Neuronal stem cell (in vitro differentiated cells): ENCODE measurements around the gene C1orf21.
A peak's percentile ranks its signal among the peaks of the same experiment; 100 is the strongest.

Experiments used
- DNase-seq: peaks from one replicate; pipeline ENCODE4 v3.0.0-alpha.2; 2013; ENCODE audit warnings: low spot score
- H2AFZ ChIP-seq: one replicate; pipeline ENCODE4 v1.6.1; 2013; ENCODE audit warnings: mild to moderate bottlenecking, low read length, inconsistent platforms
- H2AK5ac ChIP-seq: 2 replicates; pipeline ENCODE4 v1.6.1; 2013; ENCODE audit warnings: low read depth, mild to moderate bottlenecking, inconsistent platforms, low read length, moderate library complexity, mixed read lengths
- H2BK120ac ChIP-seq: 2 replicates; pipeline ENCODE4 v1.6.1; 2013; ENCODE audit warnings: low read depth, mild to moderate bottlenecking, inconsistent platforms, low read length, moderate library complexity, mixed read lengths
- H2BK12ac ChIP-seq: one replicate; pipeline ENCODE4 v1.6.1; 2013; ENCODE audit warnings: low read length, inconsistent platforms
- H2BK15ac ChIP-seq: 2 replicates; pipeline ENCODE4 v1.6.1; 2013; ENCODE audit warnings: mild to moderate bottlenecking, low read length, inconsistent platforms, mixed read lengths
- H2BK5ac ChIP-seq: one replicate; pipeline ENCODE4 v1.6.1; 2013; ENCODE audit warnings: inconsistent platforms, mild to moderate bottlenecking, low read length, moderate library complexity
- H3K14ac ChIP-seq: one replicate; pipeline ENCODE4 v1.6.1; 2013; ENCODE audit warnings: low read length, inconsistent platforms
- H3K18ac ChIP-seq: 2 replicates; pipeline ENCODE4 v1.6.1; 2013; ENCODE audit warnings: low read length, inconsistent platforms
- H3K23ac ChIP-seq: 2 replicates; pipeline ENCODE4 v1.6.1; 2013; ENCODE audit warnings: low read depth, mild to moderate bottlenecking, mixed read lengths, low read length, inconsistent platforms; ENCODE audit not compliant: poor library complexity
- H3K27ac ChIP-seq: replicated peaks from 3 replicates; pipeline ENCODE4 v1.5.1; 2013; ENCODE audit warnings: low read length, inconsistent platforms
- H3K27me3 ChIP-seq, 3 experiments: 2 replicates each; pipeline ENCODE4 v1.6.1; 2013; ENCODE audit warnings: low read length in 3 of 3, mild to moderate bottlenecking in 2 of 3, inconsistent platforms in 1 of 3, low read depth in 1 of 3, mixed read lengths in 1 of 3, moderate library complexity in 1 of 3; ENCODE audit not compliant: control insufficient read depth in 3 of 3, insufficient read depth in 3 of 3
- H3K36me3 ChIP-seq, 2 donors: replicated peaks in 1 of 2; 2 replicates each; pipeline ENCODE4 v1.6.1; 2013; ENCODE audit warnings: low read length in 2 of 2; ENCODE audit not compliant: control insufficient read depth in 2 of 2, insufficient read depth in 2 of 2
- H3K4ac ChIP-seq: 2 replicates; pipeline ENCODE4 v1.6.1; 2013; ENCODE audit warnings: inconsistent platforms, mild to moderate bottlenecking, low read length, moderate library complexity
- H3K4me1 ChIP-seq, 2 donors: 1 replicate in 1 of 2; 2 replicates in 1 of 2; pipeline ENCODE4 v1.6.1; 2013; ENCODE audit warnings: low read length in 2 of 2, low read depth in 1 of 2; ENCODE audit not compliant: control insufficient read depth in 2 of 2, insufficient read depth in 1 of 2
- H3K4me2 ChIP-seq: one replicate; pipeline ENCODE4 v1.6.1; 2013; ENCODE audit warnings: mild to moderate bottlenecking, low read length, inconsistent platforms; ENCODE audit not compliant: insufficient read depth, poor library complexity, severe bottlenecking
- H3K4me3 ChIP-seq, 2 donors: 2 replicates each; pipeline ENCODE4 v1.5.1; 2013; ENCODE audit warnings: low read length in 2 of 2, mild to moderate bottlenecking in 2 of 2, inconsistent platforms in 1 of 2, moderate library complexity in 1 of 2
- H3K79me1 ChIP-seq: one replicate; pipeline ENCODE4 v1.6.1; 2013; ENCODE audit warnings: low read depth, mild to moderate bottlenecking, inconsistent platforms, low read length, moderate library complexity
- H3K9ac ChIP-seq: one replicate; pipeline ENCODE4 v1.6.1; 2013; ENCODE audit warnings: mild to moderate bottlenecking, low read depth, low read length, inconsistent platforms; ENCODE audit not compliant: poor library complexity
- H3K9me3 ChIP-seq, 2 donors: replicated peaks in 1 of 2; 2 replicates each; pipeline versions ENCODE3 to v1.6.1; 2013; ENCODE audit warnings: low read length in 2 of 2, mild to moderate bottlenecking in 2 of 2, inconsistent platforms in 1 of 2, low read depth in 1 of 2, mixed read lengths in 1 of 2, moderate library complexity in 1 of 2; ENCODE audit not compliant: control insufficient read depth in 2 of 2, insufficient read depth in 1 of 2
- H4K8ac ChIP-seq: one replicate; pipeline ENCODE4 v1.6.1; 2013; ENCODE audit warnings: low read depth, mild to moderate bottlenecking, inconsistent platforms, low read length, moderate library complexity
- H4K91ac ChIP-seq: one replicate; pipeline ENCODE4 v1.6.1; 2013; ENCODE audit warnings: low read length, low read depth, mild to moderate bottlenecking, inconsistent platforms; ENCODE audit not compliant: poor library complexity
- WGBS, 2 donors: extraction: QIAGEN DNeasy Blood & Tissue Kit; methylation state at CpG; one replicate each; pipeline ENCODE4 v1.1.7; 2013; ENCODE audit warnings: missing lambda C conversion rate in 2 of 2, mixed read lengths in 1 of 2; ENCODE audit not compliant: insufficient read length in 2 of 2, insufficient replicate concordance in 1 of 2; ENCODE audit errors: extremely low coverage in 2 of 2; 5-methylcytosine and 5-hydroxymethylcytosine counted together

C1orf21 gene

GRCh38 chr1:184494929-184495328 is 108.1 kb downstream of the C1orf21 start:
- H3K4me3 ChIP-seq, result no peak overlapping the region
- no peak overlapping the region for H4K91ac ChIP-seq
- WGBS, 2 donors, result no CpG with 5 or more reads among the region's 4 CpGs
- no peak overlapping the region for H4K8ac ChIP-seq
- H3K14ac ChIP-seq, result no peak overlapping the region
- peaks cover 0 to 2% of the 10 kb centered on the region in 2 donors for H3K36me3 ChIP-seq
- no peaks in the 10 kb centered on the region for H3K27me3 ChIP-seq
- no peak for DNase-seq
- no peak overlapping the region for H2BK5ac ChIP-seq
- no peak overlapping the region for H3K9ac ChIP-seq
- H3K4me1 ChIP-seq, result peaks cover 29 to 35% of the 10 kb centered on the region in 2 donors
- H2BK15ac ChIP-seq, result no peak overlapping the region
- H3K23ac ChIP-seq, result no peak overlapping the region
- no peak overlapping the region for H2BK12ac ChIP-seq
- no peak overlapping the region for H3K27ac ChIP-seq
- no peaks in the 10 kb centered on the region for H3K9me3 ChIP-seq
- H3K79me1 ChIP-seq, result peaks cover 2% of the 10 kb centered on the region
- H2AK5ac ChIP-seq, result no peak overlapping the region
- no peak overlapping the region for H3K4ac ChIP-seq
- H2BK120ac ChIP-seq, result no peak overlapping the region
- H2AFZ ChIP-seq, result no peak overlapping the region
- no peak overlapping the region for H3K18ac ChIP-seq
- H3K4me2 ChIP-seq, result no peak overlapping the region

GRCh38 chr1:184497959-184498723 is 111.3 kb downstream of the C1orf21 start:
- Histone ChIP-seq H2BK15ac (no peak overlapping the region), H3K4ac (no peak overlapping the region), H3K9ac (no peak overlapping the region), H4K8ac (no peak overlapping the region), H3K23ac (no peak overlapping the region), H3K4me3 (no peak overlapping the region), H2BK120ac (no peak overlapping the region), H2AFZ (no peak overlapping the region), H3K18ac (no peak overlapping the region), H3K27me3 (no peaks in the 10 kb centered on the region), H3K27ac (peak overlapping the region; percentile 68), H2BK5ac (no peak overlapping the region), H4K91ac (no peak overlapping the region), H3K36me3 (peaks cover 0 to 2% of the 10 kb centered on the region in 2 donors), H3K4me1 (peaks cover 33 to 35% of the 10 kb centered on the region in 2 donors), H3K4me2 (no peak overlapping the region), H3K79me1 (peaks cover 2% of the 10 kb centered on the region), H3K9me3 (no peaks in the 10 kb centered on the region), H2AK5ac (no peak overlapping the region), H2BK12ac (no peak overlapping the region), H3K14ac (no peak overlapping the region)
- no CpG with 5 or more reads among the region's 10 CpGs for WGBS, 2 donors
- peak; percentile 63 for DNase-seq

- Histone ChIP-seq H4K8ac (no peak overlapping the region), H3K23ac (no peak overlapping the region), H3K4ac (no peak overlapping the region), H4K91ac (no peak overlapping the region), H3K9ac (no peak overlapping the region), H2AFZ (no peak overlapping the region), H3K14ac (no peak overlapping the region), H3K4me1 (peaks cover 32 to 38% of the 10 kb centered on the region in 2 donors), H2BK12ac (no peak overlapping the region), H3K4me2 (no peak overlapping the region), H3K27me3 (no peaks in the 10 kb centered on the region), H2BK5ac (no peak overlapping the region), H3K9me3 (no peaks in the 10 kb centered on the region), H3K4me3 (no peak overlapping the region), H3K79me1 (peaks cover 2% of the 10 kb centered on the region), H3K18ac (no peak overlapping the region), H3K36me3 (peaks cover 0 to 2% of the 10 kb centered on the region in 2 donors), H2BK15ac (no peak overlapping the region), H2AK5ac (no peak overlapping the region), H3K27ac (no peak overlapping the region), H2BK120ac (no peak overlapping the region)
- WGBS, 2 donors, result no CpG with 5 or more reads among the region's 1 CpG
- no peak for DNase-seq
Observed at GRCh38 chr1:184499616-184500015, 112.8 kb downstream of the C1orf21 start.

GRCh38 chr1:184502161-184502560 is 115.3 kb downstream of the C1orf21 start:
- no peak overlapping the region for H4K8ac ChIP-seq
- H2BK12ac ChIP-seq, result no peak overlapping the region
- peaks cover 23 to 30% of the 10 kb centered on the region in 2 donors for H3K4me1 ChIP-seq
- no peak overlapping the region for H3K27ac ChIP-seq
- no CpG with 5 or more reads among the region's 6 CpGs for WGBS, 2 donors
- no peak overlapping the region for H2AK5ac ChIP-seq
- H2BK15ac ChIP-seq, result no peak overlapping the region
- no peak overlapping the region for H3K18ac ChIP-seq
- no peaks in the 10 kb centered on the region for H3K27me3 ChIP-seq
- no peak overlapping the region for H3K4ac ChIP-seq
- H3K9ac ChIP-seq, result no peak overlapping the region
- H4K91ac ChIP-seq, result no peak overlapping the region
- H3K79me1 ChIP-seq, result peaks cover 3% of the 10 kb centered on the region
- H3K4me3 ChIP-seq, result no peak overlapping the region
- H3K9me3 ChIP-seq, result no peaks in the 10 kb centered on the region
- H3K23ac ChIP-seq, result no peak overlapping the region
- H3K14ac ChIP-seq, result no peak overlapping the region
- H2BK120ac ChIP-seq, result no peak overlapping the region
- H3K36me3 ChIP-seq, result no peaks in the 10 kb centered on the region
- H2AFZ ChIP-seq, result no peak overlapping the region
- DNase-seq, result no peak
- no peak overlapping the region for H2BK5ac ChIP-seq
- no peak overlapping the region for H3K4me2 ChIP-seq
